Natural killer cell (primary cell): ENCODE measurements around the gene ANKFN1. TPM values are rescaled to one million over a fixed set of nuclear protein-coding genes. Genes with fewer than 3 reads are reported as not detected.
A peak's percentile ranks its signal among the peaks of the same experiment; 100 is the strongest.

Source experiments
- ATAC-seq, 3 donors: fragments of 150-1000 bp in 2 of 3; fragments of 200-7000 bp in 1 of 3; cut with Tn5 transposase; 1 replicate in 1 of 3; 2 replicates in 2 of 3; pipeline ENCODE4 v1.10.0; 2021; ENCODE audit warnings: mild to moderate bottlenecking in 2 of 3, moderate library complexity in 2 of 3
- DNase-seq, 2 donors: peaks; one replicate each; pipeline versions ENCODE4 v3.0.0 to v3.0.0-alpha.2; 2013 to 2021; ENCODE audit warnings: mixed read lengths in 1 of 2
- H3K27ac ChIP-seq: one replicate; pipeline ENCODE4 v1.5.1; 2013; ENCODE audit warnings: mild to moderate bottlenecking, low read length
- H3K27me3 ChIP-seq: one replicate; pipeline ENCODE4 v1.6.1; 2013; ENCODE audit warnings: low read length; ENCODE audit not compliant: control insufficient read depth, insufficient read depth
- H3K36me3 ChIP-seq: one replicate; pipeline ENCODE4 v1.6.1; 2013; ENCODE audit warnings: low read length; ENCODE audit not compliant: control insufficient read depth, insufficient read depth
- H3K4me1 ChIP-seq: one replicate; pipeline ENCODE4 v1.6.1; 2013; ENCODE audit warnings: low read length; ENCODE audit not compliant: control insufficient read depth, insufficient read depth
- H3K4me3 ChIP-seq: one replicate; pipeline ENCODE4 v1.5.1; 2013; ENCODE audit warnings: low read length
- H3K9me3 ChIP-seq: one replicate; pipeline ENCODE4 v1.6.1; 2013; ENCODE audit warnings: low read length; ENCODE audit not compliant: control insufficient read depth, insufficient read depth
- H3K27ac Mint-ChIP-seq, 2 donors: one replicate each; pipeline ENCODE4 v1.8.0; 2022; ENCODE audit warnings: mild to moderate bottlenecking in 2 of 2, mixed read lengths in 2 of 2, moderate library complexity in 1 of 2
- H3K27me3 Mint-ChIP-seq, 2 donors: one replicate each; pipeline ENCODE4 v1.8.0; 2022; ENCODE audit warnings: low read depth in 2 of 2, mixed read lengths in 2 of 2
- H3K36me3 Mint-ChIP-seq: one replicate; pipeline ENCODE4 v1.8.0; 2022; ENCODE audit warnings: mixed read lengths
- H3K4me1 Mint-ChIP-seq, 2 donors: one replicate each; pipeline ENCODE4 v1.8.0; 2022; ENCODE audit warnings: mixed read lengths in 2 of 2
- H3K4me3 Mint-ChIP-seq: one replicate; pipeline ENCODE4 v1.8.0; 2022; ENCODE audit warnings: mild to moderate bottlenecking, moderate library complexity, mixed read lengths
- H3K9me3 Mint-ChIP-seq, 2 donors: one replicate each; pipeline ENCODE4 v1.8.0; 2022; ENCODE audit warnings: mixed read lengths in 2 of 2
- WGBS: methylation state at CpG from one replicate; pipeline ENCODE4 v1.1.7; 2013; ENCODE audit warnings: missing lambda C conversion rate; ENCODE audit not compliant: insufficient coverage; 5-methylcytosine and 5-hydroxymethylcytosine counted together
- intact Hi-C: fragments of 100-400 bp; cut with micrococcal nuclease; formaldehyde crosslinking; loops from one replicate; pipeline ENCODE4 v1.14.2; 2022
- total RNA-seq, 4 donors: library from RNA; stranded (reverse); fragments of 120-200 nt in 1 of 4; gene quantifications; one replicate each; pipeline versions ENCODE4 v1.2.3 to v1.2.4, GENCODE V29; 2013 to 2022
- TF ChIP-seq, protein P1 (sequence below): fragments of 200-600 bp; IDR thresholded peaks from one replicate; pipeline ENCODE4 v1.8.0; 2022; ENCODE audit warnings: antibody characterized with exemption

Gene ANKFN1
- total RNA-seq, 3 donors from 2014 or later (not counting 1 experiment from before 2014, with no cell fraction given) = not detected

GRCh38 chr17:56121191-56122051 lies 31.9 kb upstream of the ANKFN1 start:
- H3K4me1 Mint-ChIP-seq = no peaks in the 10 kb centered on the region

GRCh38 chr17:56125830-56126819 lies 27.1 kb upstream of the ANKFN1 start:
- Mint-ChIP-seq H3K9me3 (no peaks in the 10 kb centered on the region), H3K27me3 (peaks cover 0 to 3% of the 10 kb centered on the region in 2 donors), H3K4me1 (no peaks in the 10 kb centered on the region), H3K27ac (no peak overlapping the region), H3K4me3 (no peak overlapping the region), H3K36me3 (no peaks in the 10 kb centered on the region)
- no peaks in the 10 kb centered on the region for H3K4me1 ChIP-seq
- intact Hi-C loops = no loop called here
- no peak overlapping the region for H3K4me3 ChIP-seq
- H3K27me3 ChIP-seq = no peaks in the 10 kb centered on the region
- DNase-seq (peak in 1 of 2 donors; percentile 36), ATAC-seq (no peak)
- no peaks in the 10 kb centered on the region for H3K36me3 ChIP-seq
- no peak overlapping the region for H3K27ac ChIP-seq
- 72% methylated on average over 11 of the region's 14 CpGs for WGBS
- no peaks in the 10 kb centered on the region for H3K9me3 ChIP-seq
- TF ChIP-seq, protein P1, sequence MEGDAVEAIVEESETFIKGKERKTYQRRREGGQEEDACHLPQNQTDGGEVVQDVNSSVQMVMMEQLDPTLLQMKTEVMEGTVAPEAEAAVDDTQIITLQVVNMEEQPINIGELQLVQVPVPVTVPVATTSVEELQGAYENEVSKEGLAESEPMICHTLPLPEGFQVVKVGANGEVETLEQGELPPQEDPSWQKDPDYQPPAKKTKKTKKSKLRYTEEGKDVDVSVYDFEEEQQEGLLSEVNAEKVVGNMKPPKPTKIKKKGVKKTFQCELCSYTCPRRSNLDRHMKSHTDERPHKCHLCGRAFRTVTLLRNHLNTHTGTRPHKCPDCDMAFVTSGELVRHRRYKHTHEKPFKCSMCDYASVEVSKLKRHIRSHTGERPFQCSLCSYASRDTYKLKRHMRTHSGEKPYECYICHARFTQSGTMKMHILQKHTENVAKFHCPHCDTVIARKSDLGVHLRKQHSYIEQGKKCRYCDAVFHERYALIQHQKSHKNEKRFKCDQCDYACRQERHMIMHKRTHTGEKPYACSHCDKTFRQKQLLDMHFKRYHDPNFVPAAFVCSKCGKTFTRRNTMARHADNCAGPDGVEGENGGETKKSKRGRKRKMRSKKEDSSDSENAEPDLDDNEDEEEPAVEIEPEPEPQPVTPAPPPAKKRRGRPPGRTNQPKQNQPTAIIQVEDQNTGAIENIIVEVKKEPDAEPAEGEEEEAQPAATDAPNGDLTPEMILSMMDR = no peak

More at GRCh38 chr17:56121191-56122051, 31.9 kb upstream of the ANKFN1 start:
- no peak for DNase-seq
- no peak overlapping the region for H3K27ac ChIP-seq
- TF ChIP-seq, protein P1 = no peak
- H3K4me3 ChIP-seq = no peak overlapping the region
- 78% methylated on average over 9 of the region's 9 CpGs for WGBS
- Mint-ChIP-seq H3K27me3 (peaks cover 0 to 3% of the 10 kb centered on the region in 2 donors), H3K36me3 (no peaks in the 10 kb centered on the region), H3K9me3 (no peaks in the 10 kb centered on the region), H3K4me3 (no peak overlapping the region), H3K27ac (no peak overlapping the region)
- no peak for ATAC-seq
- intact Hi-C loops = no loop called here
- no peaks in the 10 kb centered on the region for H3K36me3 ChIP-seq
- no peaks in the 10 kb centered on the region for H3K4me1 ChIP-seq
- H3K27me3 ChIP-seq = no peaks in the 10 kb centered on the region
- no peaks in the 10 kb centered on the region for H3K9me3 ChIP-seq

- no peaks in the 10 kb centered on the region for H3K9me3 Mint-ChIP-seq
Observed at GRCh38 chr17:56130026-56130425, 23.2 kb upstream of the ANKFN1 start.

More at GRCh38 chr17:56130026-56130425, 23.2 kb upstream of the ANKFN1 start:
- intact Hi-C loops = no loop called here
- Mint-ChIP-seq H3K4me3 (no peak overlapping the region), H3K36me3 (no peaks in the 10 kb centered on the region), H3K27ac (no peak overlapping the region), H3K4me1 (no peaks in the 10 kb centered on the region), H3K27me3 (peaks cover 0 to 3% of the 10 kb centered on the region in 2 donors)
- no peaks in the 10 kb centered on the region for H3K4me1 ChIP-seq
- H3K36me3 ChIP-seq = no peaks in the 10 kb centered on the region
- H3K4me3 ChIP-seq = no peak overlapping the region
- no peaks in the 10 kb centered on the region for H3K9me3 ChIP-seq
- ATAC-seq (no peak), DNase-seq (no peak)
- TF ChIP-seq, protein P1 = no peak
- H3K27ac ChIP-seq = no peak overlapping the region
- H3K27me3 ChIP-seq = no peaks in the 10 kb centered on the region
- 89% methylated on average over 9 of the region's 9 CpGs for WGBS
